ENCODE measurements around the gene TBX19.

Gene TBX19

DNA sequence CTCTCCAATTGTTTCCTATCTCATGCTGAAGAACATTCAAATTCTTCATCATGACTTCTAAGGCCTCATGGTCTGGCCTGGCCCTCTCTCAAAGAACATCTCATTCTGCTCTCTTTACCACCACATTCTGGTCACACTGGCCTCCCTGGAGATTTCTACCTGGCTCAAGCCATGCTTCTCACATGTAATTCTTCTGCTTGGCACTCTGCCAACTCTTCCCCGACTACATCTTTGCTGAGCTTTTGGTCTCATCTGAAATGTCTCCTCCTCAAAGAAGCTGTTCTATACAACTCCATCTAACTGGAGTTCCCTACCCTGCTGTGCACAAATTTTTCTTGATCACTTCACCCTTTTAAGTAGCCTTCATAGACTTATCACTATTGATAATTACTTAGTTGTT is 1.4 kb upstream of the TBX19 start:
- DNase-seq (ENCODE audit: insufficient read length, low spot score) (no peak), FAIRE-seq (no peak)

DNA sequence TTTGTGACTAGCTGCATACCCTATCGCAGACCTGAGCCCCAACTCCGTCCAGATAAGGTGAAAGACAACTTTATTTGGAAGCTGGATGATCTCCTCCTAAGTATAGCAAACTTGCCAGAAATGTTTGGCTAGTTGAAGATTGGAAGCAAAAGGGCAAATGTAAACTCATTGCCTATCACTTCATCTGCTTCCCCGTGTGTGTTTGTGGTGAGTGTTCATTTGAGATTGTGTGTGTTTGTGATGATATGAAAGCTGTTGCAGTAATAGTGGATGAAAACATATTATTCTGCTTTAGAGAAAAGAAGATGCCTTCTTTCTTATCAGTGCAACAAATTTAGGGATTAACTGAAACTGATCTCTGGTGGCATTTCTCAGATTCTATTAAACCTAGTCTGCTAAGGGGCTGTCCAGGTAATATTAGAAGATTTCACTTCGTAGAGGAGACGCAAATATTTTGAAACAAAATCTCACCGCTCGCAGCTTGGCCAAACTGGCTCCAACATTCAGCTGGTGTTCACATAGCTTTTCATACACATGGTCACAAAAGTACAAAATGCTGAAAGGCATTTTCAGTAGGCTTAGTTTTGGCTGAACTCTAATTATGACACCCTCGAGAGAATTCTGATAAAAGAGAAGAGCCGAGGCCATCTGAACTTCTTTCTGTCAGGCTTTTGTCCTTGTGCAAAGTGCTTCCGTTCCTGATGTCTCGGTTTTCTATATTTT is 1.1 kb downstream of the TBX19 start:
- DNase-seq (ENCODE audit: insufficient read length, low spot score) (no peak), FAIRE-seq (no peak)

DNA sequence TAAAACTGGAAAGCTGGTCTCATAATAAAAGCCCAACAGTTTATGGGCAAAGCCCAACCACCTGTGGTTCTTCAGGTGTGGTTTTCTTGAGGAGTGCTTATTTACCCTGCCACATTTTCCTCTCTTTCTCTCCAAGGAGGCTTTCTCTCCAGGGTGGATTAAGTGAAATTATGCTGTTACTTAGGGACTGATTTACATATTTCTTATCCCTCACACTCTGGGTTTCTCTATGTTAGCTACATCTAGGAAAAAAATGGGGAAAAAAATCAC is 4.8 kb downstream of the TBX19 start:
- DNase-seq (ENCODE audit: insufficient read length, low spot score) (no peak), FAIRE-seq (no peak)

DNA sequence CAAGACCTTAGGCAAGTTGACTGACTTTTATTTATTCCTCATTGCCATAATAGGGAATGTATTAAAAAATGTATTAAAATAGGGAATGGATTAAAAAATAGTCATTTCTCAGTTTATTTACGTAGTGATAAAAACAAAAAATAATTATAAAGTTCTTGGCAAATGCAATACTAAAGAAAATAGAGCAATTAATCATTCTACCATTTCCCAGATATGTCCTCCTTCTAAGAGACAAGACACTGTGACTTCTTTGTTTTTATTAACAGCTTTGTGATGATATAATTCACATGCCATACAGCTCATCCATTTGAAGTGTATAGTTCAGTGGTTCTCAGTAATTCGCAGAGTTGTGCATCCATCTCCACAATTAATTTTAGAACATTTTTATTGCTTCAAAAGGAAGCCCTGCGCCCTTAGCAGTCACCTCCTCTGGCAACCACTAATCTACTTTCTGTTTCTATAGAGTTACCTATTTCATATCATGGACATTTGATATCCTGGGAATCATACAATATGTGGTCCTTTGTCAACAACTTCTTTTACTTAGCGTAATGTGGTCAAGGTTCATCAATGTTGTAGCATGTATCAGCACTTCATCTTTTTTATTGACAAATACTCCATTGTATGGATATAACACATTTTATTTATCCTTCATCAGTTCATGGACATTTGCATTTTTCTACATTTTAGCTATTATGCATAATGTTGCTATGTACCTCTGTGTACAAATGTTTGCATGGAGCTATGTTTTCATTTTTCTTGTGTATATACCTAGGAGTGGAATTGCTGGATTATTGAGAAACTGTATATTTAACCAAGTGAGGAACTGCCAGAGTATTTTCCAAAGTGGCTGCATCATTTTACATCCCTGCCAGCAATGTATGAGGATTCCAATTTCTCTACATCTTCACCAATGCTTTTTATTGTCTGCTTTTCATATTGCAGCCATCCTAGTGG is 5.6 kb downstream of the TBX19 start:
- no peak for FAIRE-seq
- DNase-seq (ENCODE audit: insufficient read length, low spot score): no peak

DNA sequence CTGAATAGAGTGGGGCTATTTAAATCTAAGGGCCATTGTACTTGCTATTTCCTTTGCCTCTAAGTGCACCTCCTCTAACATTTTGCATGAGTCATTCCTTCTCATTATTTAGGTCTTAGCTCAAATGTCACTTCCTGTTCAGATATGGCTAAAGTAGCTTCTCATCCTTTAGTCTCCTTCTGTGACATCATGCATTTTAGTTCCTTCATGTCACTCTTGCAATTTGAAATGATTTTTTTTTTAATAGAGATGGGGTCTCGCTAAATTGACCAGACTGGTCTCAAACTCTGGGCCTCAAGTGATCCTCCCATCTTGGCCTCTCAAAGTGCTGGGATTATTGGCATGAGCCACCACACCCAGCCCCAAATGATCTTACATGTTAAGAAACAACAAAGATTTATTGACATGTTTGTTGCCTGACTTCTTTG is 6.6 kb downstream of the TBX19 start:
- FAIRE-seq: no peak

DNA sequence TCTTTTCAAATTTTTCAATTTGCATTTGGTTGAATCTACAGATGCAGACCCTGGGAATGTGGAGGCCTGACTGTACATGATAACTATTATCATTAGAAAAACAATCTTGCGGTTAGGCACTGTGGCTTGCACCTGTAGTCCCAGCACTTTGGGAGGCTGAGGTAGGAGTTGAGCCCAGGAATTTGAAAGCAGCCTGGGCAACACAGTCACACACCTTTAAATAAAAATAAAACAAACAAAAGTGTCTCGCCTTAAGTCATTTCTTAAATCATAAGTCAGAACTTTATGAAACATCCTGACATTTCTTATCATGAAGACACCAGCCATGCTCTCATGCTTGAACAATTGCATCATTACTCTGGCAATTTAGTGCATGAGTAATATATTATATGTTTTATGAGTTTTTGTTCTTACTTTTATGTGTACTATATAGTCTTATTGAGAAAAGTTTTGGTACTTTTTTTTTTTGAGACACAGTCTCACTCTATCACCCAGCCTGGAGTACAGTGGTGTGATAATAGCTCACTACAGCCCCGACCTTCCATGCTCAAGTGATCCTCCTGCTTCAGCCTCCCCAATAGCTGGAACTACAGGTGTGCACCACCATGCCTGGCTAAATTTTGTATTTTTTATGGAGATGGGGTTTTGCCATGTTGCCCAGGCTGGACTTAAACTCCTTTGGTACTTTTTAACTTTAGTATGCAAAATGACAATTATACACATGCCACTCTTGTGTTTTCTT is 7.8 kb downstream of the TBX19 start:
- no peak for DNase-seq (ENCODE audit: insufficient read length, low spot score)
- no peak for FAIRE-seq

More for the DNA sequence above, 6.6 kb downstream of the TBX19 start:
- peak; percentile 27 for DNase-seq (ENCODE audit: insufficient read length, low spot score)

DNA sequence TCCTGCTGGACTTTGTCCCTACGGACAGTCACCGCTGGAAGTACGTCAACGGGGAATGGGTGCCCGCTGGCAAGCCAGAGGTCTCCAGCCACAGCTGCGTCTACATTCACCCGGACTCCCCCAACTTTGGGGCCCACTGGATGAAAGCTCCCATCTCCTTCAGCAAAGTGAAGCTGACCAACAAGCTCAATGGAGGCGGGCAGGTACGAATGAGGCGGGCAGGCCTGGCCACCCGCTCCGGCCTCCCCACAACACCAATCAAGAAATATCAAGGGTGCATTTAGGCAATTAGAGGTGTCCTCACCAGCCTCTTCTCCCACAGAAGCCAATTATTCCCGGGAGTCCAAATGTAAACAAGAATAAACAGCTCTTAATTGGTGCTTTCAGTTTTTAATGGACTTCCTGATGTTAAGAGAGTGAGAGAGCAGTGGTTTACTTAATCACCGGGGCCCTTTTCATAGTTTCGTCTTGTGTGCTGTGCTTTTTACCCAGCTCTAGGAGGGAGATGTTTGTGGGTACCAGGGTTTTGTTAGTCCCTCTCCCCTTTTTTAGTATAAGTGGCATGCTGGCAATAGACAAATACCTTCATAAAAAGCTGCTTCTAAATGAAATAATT is 10.7 kb downstream of the TBX19 start:
- FAIRE-seq (no peak), DNase-seq (ENCODE audit: insufficient read length, low spot score) (no peak)

DNA sequence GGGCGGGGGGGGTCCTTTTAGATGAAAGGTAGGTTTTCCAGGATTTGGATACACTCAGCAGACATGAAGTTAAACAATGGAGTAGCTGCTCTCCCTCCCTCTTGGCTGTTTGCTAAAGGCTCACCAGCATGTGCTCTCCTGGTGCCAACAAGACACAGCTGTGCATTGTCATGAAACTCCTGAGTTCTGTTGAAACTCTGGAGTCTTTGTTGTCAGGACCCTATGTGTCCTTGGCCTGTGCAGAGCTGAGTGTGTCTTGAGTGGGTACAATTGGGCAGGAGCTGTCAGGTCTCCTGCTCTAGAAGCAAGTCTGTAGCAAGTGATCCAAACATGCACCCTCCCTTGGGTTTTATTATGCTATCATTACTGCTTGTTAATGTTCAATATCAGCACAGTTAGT is 12.7 kb downstream of the TBX19 start:
- no peak for DNase-seq (ENCODE audit: insufficient read length, low spot score)
- no peak for FAIRE-seq

DNA sequence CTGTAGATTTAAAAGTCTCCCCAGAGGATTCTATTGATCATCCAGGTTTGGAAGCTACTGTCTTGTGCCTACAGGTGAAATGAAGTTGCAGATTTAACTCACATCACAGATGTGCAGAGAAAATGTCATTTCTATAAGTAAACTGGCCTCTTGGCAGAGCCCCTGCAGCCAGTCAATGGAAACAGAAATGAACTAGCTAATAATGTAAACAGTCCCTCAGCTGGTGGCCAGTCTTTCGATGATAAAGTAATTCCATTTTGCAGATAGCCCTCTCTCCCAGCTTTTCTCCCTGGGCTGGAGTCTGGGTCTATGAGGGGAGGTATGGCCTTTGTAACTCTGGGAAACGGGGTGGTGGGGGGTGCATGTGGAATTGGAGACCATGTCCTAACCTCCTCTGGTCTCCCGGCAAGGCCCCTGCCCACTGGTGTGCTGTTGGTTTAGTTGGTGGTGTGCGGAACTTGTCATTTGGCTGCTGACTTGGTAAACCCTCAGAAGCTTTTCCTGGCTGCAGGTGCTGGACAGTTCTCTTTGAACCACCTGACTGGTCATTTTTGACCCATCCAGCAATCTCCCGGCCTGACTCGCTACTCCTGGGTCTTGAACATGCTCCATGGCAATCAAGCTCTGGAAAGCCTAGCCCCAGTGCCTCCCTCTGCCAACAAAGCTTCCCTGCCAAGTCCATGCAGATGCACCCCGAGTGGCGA is 14.9 kb downstream of the TBX19 start:
- FAIRE-seq (no peak), DNase-seq (ENCODE audit: insufficient read length, low spot score) (no peak)

DNA sequence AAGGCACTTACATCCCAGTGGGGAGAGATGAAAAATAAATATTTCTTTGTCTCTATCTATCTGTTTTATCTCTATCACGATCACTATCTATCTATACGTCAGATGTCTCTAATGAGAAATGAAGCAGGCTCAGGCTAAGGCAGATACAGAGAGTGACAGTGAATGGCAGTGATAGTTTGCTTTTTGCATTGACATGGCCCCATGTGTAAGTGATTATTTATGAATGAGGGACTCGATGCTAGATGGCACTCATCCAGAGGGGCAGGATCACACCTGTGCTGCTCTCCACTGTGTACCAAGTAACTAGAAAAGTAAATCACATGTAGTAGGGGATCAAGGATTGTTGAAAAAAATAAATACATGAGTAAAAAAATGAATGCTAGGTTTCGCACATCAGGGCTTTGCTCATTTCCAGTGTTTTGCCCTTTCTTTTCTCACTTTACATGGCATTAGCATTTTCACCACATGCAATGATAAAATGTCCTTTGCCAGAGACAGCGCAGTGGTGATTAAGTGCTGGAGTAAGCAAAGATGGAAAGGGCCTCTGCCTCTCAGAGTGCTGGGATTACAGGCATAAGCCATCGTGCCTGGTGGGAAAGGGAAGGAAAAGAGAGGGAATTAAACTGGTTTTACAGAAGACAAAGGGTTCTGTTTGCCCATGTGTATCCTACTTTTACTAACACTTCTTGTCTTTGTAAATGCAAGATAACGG is 16.5 kb downstream of the TBX19 start:
- FAIRE-seq: no peak

DNA sequence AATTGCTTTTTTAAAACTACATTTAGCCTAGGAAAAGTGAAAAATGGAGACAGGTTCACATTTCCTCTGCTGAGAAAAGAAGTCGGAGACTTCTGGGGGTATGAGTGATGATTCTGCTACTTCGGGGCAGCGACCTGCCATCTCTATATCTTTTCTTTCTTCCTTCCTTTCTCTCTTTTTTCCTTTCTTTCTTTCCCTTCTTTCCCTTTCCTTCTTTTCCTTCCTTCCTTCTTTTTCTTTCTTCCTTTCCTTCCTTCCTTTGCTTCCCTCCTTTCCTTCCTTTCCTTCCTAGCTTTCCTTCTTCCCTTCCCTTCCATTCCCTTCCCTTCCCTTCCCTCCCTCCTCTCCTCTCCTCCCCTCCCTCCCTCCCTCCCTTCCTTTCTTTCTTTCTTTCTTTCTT is 17.8 kb downstream of the TBX19 start:
- no peak for DNase-seq (ENCODE audit: insufficient read length, low spot score)
- FAIRE-seq: no peak

More for the DNA sequence above, 16.5 kb downstream of the TBX19 start:
- no peak for DNase-seq (ENCODE audit: insufficient read length, low spot score)

DNA sequence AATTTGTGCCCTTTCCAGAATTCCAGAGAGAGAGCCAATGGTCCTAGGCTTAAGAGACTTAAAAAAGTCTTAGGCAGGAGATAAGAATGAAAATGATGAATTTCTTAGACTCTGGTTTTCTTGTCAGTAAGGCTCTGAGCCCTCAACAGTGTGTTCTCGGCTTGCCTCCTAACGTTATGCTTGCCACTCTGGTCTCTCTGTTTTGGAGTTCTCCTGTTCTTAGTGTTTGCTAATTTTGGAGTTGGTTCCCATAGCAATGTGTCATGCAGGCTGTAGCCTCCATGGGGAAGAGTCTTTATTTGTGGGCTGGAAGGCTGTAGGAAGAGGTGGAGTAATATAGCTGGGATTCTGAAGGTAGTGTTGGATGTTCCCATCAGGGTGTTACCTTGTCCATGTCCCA is 19.9 kb downstream of the TBX19 start:
- FAIRE-seq: no peak
- no peak for DNase-seq (ENCODE audit: insufficient read length, low spot score)

DNA sequence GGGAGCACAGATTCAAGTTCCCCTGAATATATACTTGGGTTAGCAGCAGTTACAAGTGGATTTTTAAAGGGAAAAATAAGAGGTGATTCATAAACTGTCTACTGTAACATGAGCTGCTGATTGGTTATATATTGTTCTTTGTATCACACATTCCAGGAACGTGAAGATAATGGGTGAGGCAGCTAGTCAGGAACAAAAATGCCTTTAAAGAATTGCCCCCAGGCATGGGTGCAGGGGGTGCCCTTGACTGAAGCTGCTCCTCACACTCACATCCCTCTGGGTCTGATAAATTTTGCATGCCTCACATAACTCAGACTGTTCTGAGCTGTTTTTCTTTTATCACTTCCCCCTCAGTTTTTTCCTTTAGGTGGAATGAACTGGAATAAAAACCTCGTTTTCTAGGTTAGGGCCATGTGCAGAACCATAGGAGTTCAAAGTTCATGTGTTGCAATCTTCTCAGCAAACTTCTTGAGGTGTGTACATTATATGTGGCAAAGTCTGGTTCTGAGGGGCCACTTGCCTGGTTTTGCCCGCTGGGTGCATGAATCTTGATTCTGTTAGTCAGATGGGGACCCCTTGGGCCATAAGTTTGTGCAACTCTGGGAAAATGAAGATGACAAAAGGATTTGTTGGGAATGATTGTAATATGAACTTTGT is 21.1 kb downstream of the TBX19 start:
- DNase-seq (ENCODE audit: insufficient read length, low spot score) (peak; percentile 72), FAIRE-seq (peak; percentile 86)

DNA sequence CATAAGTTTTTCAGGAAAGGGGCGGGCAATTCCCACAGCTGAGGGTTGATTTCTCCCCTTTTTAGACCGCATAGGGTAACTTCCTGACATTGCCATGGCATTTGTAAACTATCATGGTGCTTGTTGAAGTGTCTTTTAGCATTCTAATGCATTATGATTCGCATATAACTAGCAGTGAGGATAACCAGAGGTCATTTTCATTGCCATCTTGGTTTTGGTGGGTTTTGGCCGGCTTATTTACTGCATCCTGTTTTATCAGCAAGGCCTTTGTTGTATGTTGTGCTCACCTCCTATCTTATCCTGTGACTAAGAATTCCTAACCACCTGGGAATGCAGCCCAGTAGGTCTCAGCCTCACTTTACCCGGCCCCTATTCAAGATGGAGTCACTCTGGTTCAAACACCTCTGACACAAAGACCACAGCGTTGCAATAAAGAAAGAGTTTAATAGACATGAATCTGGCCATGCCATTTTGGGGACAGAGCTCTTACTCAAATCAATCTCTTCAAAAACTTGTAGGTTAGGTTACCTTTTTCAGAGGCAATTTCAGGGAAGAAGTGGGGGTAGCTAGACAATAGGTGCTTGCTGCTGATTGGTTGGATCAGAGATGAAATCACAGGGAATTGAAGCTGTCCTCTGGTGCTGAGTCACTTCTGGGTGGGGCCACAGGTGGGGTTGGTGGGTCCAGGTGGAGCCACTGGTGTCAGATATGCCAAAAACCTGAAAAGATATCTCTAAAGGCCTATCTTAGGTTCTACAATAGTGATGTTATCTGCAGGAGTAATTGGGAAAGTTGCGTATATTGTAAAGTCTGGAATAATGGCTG is 23.3 kb downstream of the TBX19 start:
- FAIRE-seq (no peak), DNase-seq (ENCODE audit: insufficient read length, low spot score) (no peak)

DNA sequence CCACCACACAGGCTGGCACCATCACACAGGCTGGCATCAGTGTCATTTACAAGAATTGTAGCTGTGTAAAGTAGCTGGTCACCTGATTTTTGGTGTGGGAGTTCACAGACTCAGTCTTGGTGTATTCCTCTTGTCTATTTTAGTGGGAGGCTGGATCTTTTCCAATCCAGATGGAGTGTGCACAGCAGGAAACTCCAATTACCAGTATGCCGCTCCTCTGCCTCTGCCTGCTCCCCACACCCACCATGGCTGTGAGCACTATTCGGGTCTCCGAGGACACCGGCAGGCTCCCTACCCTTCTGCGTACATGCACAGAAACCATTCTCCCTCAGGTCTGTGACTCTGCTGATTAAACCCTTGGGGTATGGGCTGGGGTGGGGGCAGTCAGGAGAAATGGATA is 24.2 kb downstream of the TBX19 start:
- FAIRE-seq: no peak
- no peak for DNase-seq (ENCODE audit: insufficient read length, low spot score)

DNA sequence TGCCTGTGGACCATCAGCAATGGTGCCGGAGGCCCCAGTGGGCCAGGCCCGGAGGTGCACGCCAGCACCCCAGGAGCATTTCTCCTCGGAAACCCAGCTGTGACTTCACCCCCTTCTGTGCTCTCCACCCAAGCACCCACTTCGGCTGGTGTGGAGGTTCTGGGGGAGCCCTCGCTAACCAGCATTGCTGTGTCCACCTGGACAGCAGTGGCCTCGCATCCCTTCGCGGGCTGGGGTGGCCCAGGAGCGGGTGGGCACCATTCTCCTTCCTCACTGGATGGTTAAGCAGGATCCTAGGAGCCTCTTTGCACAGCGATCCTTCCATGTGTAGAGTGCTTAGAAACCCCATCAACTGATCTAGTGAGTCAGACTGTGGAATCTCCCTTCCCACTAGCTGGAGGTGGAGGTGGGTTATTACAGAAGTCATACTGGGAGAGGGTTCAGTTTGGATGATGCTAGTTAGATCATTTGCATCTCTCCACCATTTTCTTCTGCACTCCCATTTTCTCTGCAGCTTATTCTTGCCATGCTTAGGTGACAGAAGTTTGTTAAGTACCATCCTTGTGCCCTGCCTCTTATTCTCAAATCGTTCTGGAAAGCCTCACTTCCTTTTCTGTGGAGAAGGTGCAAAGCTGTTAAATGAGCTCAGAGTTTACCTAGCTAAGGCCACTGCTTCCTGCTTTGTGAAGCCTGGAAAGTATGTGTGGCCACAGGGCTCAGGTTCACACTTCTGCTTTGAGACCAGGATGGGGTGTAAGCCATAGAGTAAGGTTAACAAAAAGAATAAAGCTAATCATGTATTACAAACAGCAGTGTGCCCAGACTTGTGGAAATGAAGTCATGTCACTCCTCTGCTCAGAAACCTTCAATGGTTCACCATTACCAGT is 32.3 kb downstream of the TBX19 start:
- FAIRE-seq (no peak), DNase-seq (ENCODE audit: insufficient read length, low spot score) (no peak)

DNA sequence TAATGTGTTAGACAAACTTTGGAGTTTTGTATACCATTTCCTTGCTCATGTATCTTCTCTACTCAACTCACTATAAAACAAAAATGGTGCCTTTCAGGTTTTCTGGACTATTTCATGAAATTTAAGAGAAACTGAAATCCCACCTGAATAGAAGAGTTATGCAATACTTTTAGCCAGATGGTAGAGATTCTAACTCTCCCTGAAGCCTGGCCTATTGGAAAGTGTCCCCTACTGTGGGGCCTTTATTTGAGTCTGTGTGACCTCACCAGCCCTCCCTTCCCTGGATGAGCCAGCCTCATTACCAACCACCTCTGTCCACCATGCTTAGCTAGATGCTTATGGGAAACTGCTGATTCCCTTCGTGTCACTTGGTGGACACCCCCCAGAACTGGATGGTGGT is 35.5 kb downstream of the TBX19 start:
- no peak for FAIRE-seq

More for the DNA sequence above, 35.5 kb downstream of the TBX19 start:
- no peak for DNase-seq (ENCODE audit: insufficient read length, low spot score)
